WTC11 (cell line): ENCODE measurements around the gene VPS18.

Experiments
- ELF4 ChIP-seq: sonication (generic); formaldehyde crosslinking; IDR thresholded peaks from 2 replicates; pipeline ENCODE4 v1.8.1; 2022; ENCODE audit warnings: low read depth, mild to moderate bottlenecking, moderate library complexity, missing genetic modification reagents
- ETV6 ChIP-seq: sonication (generic); formaldehyde crosslinking; IDR thresholded peaks from 2 replicates; pipeline ENCODE4 v1.8.1; 2022; ENCODE audit warnings: mild to moderate bottlenecking, missing genetic modification reagents
- FOXP1 ChIP-seq: sonication (generic); formaldehyde crosslinking; IDR thresholded peaks from 2 replicates; pipeline ENCODE4 v1.8.0; 2022; ENCODE audit warnings: missing genetic modification reagents, mild to moderate bottlenecking, moderate library complexity, borderline replicate concordance
- MYBL2 ChIP-seq: sonication (generic); formaldehyde crosslinking; IDR thresholded peaks from 2 replicates; pipeline ENCODE4 v1.8.1; 2023; ENCODE audit warnings: mild to moderate bottlenecking, moderate library complexity, missing genetic modification reagents
- NFYB ChIP-seq: sonication (generic); formaldehyde crosslinking; conservative IDR thresholded peaks from 2 replicates; pipeline ENCODE4 v1.8.0; 2022; ENCODE audit warnings: low read depth, missing genetic modification reagents
- SOX15 ChIP-seq: fragments of 250-450 bp; sonication (Bioruptor Pico); IDR thresholded peaks from 2 replicates; pipeline ENCODE4 v1.9.0; 2021; ENCODE audit warnings: mild to moderate bottlenecking
- ZNF121 ChIP-seq: sonication (generic); formaldehyde crosslinking; IDR thresholded peaks from 2 replicates; pipeline ENCODE4 v1.8.0; 2023; ENCODE audit warnings: missing genetic modification reagents
- ZNF219 ChIP-seq: sonication (generic); formaldehyde crosslinking; IDR thresholded peaks from 2 replicates; pipeline ENCODE4 v1.8.0; 2023; ENCODE audit warnings: missing genetic modification reagents, mild to moderate bottlenecking, borderline replicate concordance
- ZNF416 ChIP-seq: fragments of 250-450 bp; sonication (Bioruptor Pico); IDR thresholded peaks from 2 replicates; pipeline ENCODE4 v1.9.0; 2021; ENCODE audit warnings: mild to moderate bottlenecking, inconsistent platforms
- TF ChIP-seq, protein P1 (sequence below): fragments of 200-600 bp; IDR thresholded peaks from 2 replicates; pipeline ENCODE4 v1.8.0; 2022; ENCODE audit warnings: antibody characterized with exemption
- TF ChIP-seq, protein P2 (sequence below): sonication (generic); formaldehyde crosslinking; IDR thresholded peaks from 2 replicates; pipeline ENCODE4 v1.8.0; 2022; ENCODE audit warnings: mild to moderate bottlenecking, missing genetic modification reagents
- TF ChIP-seq, protein P3 (sequence below): sonication (generic); formaldehyde crosslinking; IDR thresholded peaks from 2 replicates; pipeline ENCODE4 v1.8.0; 2022; ENCODE audit warnings: mild to moderate bottlenecking, missing genetic modification reagents
- TF ChIP-seq, protein P4 (sequence below): sonication (generic); formaldehyde crosslinking; IDR thresholded peaks from 2 replicates; pipeline ENCODE4 v1.8.0; 2023; ENCODE audit warnings: missing genetic modification reagents

DNA sequence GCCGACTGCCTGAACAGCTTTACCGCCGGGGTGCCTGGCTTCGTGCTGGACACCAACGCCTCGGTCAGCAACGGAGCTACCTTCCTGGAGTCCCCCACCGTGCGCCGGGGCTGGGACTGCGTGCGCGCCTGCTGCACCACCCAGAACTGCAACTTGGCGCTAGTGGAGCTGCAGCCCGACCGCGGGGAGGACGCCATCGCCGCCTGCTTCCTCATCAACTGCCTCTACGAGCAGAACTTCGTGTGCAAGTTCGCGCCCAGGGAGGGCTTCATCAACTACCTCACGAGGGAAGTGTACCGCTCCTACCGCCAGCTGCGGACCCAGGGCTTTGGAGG is 49.6 kb upstream of the VPS18 start:
- TF ChIP-seq, protein P1, sequence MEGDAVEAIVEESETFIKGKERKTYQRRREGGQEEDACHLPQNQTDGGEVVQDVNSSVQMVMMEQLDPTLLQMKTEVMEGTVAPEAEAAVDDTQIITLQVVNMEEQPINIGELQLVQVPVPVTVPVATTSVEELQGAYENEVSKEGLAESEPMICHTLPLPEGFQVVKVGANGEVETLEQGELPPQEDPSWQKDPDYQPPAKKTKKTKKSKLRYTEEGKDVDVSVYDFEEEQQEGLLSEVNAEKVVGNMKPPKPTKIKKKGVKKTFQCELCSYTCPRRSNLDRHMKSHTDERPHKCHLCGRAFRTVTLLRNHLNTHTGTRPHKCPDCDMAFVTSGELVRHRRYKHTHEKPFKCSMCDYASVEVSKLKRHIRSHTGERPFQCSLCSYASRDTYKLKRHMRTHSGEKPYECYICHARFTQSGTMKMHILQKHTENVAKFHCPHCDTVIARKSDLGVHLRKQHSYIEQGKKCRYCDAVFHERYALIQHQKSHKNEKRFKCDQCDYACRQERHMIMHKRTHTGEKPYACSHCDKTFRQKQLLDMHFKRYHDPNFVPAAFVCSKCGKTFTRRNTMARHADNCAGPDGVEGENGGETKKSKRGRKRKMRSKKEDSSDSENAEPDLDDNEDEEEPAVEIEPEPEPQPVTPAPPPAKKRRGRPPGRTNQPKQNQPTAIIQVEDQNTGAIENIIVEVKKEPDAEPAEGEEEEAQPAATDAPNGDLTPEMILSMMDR, result no peak
- TF ChIP-seq ELF4 (CRISPR knock-in tag), result no peak
- TF ChIP-seq MYBL2 (CRISPR knock-in tag), result no peak
- no peak for TF ChIP-seq FOXP1
- TF ChIP-seq, protein P2, sequence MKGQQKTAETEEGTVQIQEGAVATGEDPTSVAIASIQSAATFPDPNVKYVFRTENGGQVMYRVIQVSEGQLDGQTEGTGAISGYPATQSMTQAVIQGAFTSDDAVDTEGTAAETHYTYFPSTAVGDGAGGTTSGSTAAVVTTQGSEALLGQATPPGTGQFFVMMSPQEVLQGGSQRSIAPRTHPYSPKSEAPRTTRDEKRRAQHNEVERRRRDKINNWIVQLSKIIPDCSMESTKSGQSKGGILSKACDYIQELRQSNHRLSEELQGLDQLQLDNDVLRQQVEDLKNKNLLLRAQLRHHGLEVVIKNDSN (CRISPR knock-in tag), result no peak
- TF ChIP-seq NFYB, result no peak
- no peak for TF ChIP-seq ETV6 (CRISPR knock-in tag)
- TF ChIP-seq, protein P3, sequence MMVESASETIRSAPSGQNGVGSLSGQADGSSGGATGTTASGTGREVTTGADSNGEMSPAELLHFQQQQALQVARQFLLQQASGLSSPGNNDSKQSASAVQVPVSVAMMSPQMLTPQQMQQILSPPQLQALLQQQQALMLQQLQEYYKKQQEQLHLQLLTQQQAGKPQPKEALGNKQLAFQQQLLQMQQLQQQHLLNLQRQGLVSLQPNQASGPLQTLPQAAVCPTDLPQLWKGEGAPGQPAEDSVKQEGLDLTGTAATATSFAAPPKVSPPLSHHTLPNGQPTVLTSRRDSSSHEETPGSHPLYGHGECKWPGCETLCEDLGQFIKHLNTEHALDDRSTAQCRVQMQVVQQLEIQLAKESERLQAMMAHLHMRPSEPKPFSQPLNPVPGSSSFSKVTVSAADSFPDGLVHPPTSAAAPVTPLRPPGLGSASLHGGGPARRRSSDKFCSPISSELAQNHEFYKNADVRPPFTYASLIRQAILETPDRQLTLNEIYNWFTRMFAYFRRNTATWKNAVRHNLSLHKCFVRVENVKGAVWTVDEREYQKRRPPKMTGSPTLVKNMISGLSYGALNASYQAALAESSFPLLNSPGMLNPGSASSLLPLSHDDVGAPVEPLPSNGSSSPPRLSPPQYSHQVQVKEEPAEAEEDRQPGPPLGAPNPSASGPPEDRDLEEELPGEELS, result 0 out of 2 replicates have a peak, but pooled peaks have one; percentile 7
- no peak for TF ChIP-seq SOX15 (CRISPR knock-in tag)
- no peak for TF ChIP-seq ZNF121 (CRISPR knock-in tag)
- no peak for TF ChIP-seq ZNF416 (CRISPR knock-in tag)
- no peak for TF ChIP-seq ZNF219 (CRISPR knock-in tag)
- TF ChIP-seq, protein P4, sequence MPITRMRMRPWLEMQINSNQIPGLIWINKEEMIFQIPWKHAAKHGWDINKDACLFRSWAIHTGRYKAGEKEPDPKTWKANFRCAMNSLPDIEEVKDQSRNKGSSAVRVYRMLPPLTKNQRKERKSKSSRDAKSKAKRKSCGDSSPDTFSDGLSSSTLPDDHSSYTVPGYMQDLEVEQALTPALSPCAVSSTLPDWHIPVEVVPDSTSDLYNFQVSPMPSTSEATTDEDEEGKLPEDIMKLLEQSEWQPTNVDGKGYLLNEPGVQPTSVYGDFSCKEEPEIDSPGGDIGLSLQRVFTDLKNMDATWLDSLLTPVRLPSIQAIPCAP (CRISPR knock-in tag), result no peak
